Neutrophil (primary cell): ENCODE results near the gene TEC.

Experiments used
- H3K27ac ChIP-seq: fragments of 200-600 bp; sonication (generic); 2 replicates; pipeline ENCODE4 v1.5.1; 2016; ENCODE audit warnings: mild to moderate bottlenecking, moderate library complexity
- H3K27me3 ChIP-seq: fragments of 200-600 bp; sonication (generic); 2 replicates; pipeline ENCODE4 v1.6.0; 2016; ENCODE audit warnings: mild to moderate bottlenecking
- H3K36me3 ChIP-seq: fragments of 200-600 bp; sonication (generic); 2 replicates; pipeline ENCODE4 v1.5.1; 2017
- H3K4me1 ChIP-seq, 2 experiments: fragments of 200-600 bp in 1 of 2; sonication (generic) in 1 of 2; 1 replicate in 1 of 2; 2 replicates in 1 of 2; pipeline versions ENCODE4 v1.5.1 to v1.6.1; 2013 to 2016; ENCODE audit warnings: low read depth in 1 of 2, low read length in 1 of 2, mild to moderate bottlenecking in 1 of 2, moderate library complexity in 1 of 2; ENCODE audit not compliant: control insufficient read depth in 1 of 2, insufficient read depth in 1 of 2
- H3K4me3 ChIP-seq, 2 experiments: fragments of 200-600 bp in 1 of 2; sonication (generic) in 1 of 2; 1 replicate in 1 of 2; 2 replicates in 1 of 2; pipeline ENCODE4 v1.5.1; 2013 to 2016; ENCODE audit warnings: low read depth in 1 of 2, low read length in 1 of 2, mild to moderate bottlenecking in 1 of 2, moderate library complexity in 1 of 2
- H3K9me3 ChIP-seq: fragments of 200-600 bp; sonication (generic); 2 replicates; pipeline ENCODE4 v1.5.1; 2016
- TF ChIP-seq, protein P1 (sequence below): fragments of 200-600 bp; sonication (generic); IDR thresholded peaks from 2 replicates; pipeline ENCODE4 v1.5.1; 2016; ENCODE audit warnings: antibody characterized with exemption

The TEC gene

DNA sequence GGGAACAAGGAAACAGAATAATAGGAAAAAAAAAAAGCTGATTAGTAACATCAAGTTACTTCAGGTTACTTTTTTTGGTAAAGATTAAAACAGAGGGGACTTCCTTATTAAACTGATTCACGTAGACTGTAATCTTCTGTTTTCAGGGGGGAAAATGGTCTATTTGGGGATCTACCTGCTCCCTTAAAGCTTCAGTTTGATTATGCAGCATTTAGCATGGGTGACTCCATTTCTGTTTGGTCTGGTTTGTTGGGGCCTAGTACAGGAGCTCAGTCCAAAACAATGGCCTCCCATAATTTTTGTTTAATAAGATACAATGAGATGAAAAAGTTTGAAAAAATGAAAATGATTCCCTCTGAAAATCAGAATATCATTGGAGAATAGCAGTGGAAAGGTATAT, 34.6 kb downstream of the TEC start:
- Histone ChIP-seq H3K9me3 (no peaks in the 10 kb centered on the region), H3K27me3 (no peaks in the 10 kb centered on the region), H3K36me3 (no peaks in the 10 kb centered on the region), H3K4me1 (peaks cover 25 to 30% of the 10 kb centered on the region in 2 experiments), H3K27ac (peak overlapping the region; percentile 29), H3K4me3 (no peak overlapping the region)
- TF ChIP-seq, protein P1, sequence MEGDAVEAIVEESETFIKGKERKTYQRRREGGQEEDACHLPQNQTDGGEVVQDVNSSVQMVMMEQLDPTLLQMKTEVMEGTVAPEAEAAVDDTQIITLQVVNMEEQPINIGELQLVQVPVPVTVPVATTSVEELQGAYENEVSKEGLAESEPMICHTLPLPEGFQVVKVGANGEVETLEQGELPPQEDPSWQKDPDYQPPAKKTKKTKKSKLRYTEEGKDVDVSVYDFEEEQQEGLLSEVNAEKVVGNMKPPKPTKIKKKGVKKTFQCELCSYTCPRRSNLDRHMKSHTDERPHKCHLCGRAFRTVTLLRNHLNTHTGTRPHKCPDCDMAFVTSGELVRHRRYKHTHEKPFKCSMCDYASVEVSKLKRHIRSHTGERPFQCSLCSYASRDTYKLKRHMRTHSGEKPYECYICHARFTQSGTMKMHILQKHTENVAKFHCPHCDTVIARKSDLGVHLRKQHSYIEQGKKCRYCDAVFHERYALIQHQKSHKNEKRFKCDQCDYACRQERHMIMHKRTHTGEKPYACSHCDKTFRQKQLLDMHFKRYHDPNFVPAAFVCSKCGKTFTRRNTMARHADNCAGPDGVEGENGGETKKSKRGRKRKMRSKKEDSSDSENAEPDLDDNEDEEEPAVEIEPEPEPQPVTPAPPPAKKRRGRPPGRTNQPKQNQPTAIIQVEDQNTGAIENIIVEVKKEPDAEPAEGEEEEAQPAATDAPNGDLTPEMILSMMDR: no peak

DNA sequence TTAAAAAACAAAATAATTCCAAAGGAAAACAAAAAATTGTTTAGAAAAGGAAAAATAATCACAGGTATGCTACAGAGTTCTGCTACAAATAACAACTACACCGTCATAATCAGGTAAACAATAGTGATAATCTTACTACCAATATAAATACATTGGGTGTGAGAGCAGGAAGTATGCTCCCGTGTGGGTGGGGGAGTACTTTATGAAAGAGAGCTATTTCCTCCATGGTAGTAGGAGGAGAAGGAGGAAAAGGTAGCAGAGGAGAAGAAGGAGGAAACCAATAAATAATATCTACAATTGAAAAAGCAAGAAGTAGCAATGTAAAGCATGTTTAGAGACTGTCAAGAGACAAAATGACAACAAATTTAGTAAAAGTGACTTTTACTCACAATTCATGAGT, 35.1 kb downstream of the TEC start:
- peaks cover 25 to 30% of the 10 kb centered on the region in 2 experiments for H3K4me1 ChIP-seq
- no peaks in the 10 kb centered on the region for H3K9me3 ChIP-seq
- H3K36me3 ChIP-seq: no peaks in the 10 kb centered on the region
- TF ChIP-seq, protein P1: no peak
- H3K27me3 ChIP-seq: no peaks in the 10 kb centered on the region
- H3K27ac ChIP-seq: peak overlapping the region; percentile 29
- no peak overlapping the region for H3K4me3 ChIP-seq

DNA sequence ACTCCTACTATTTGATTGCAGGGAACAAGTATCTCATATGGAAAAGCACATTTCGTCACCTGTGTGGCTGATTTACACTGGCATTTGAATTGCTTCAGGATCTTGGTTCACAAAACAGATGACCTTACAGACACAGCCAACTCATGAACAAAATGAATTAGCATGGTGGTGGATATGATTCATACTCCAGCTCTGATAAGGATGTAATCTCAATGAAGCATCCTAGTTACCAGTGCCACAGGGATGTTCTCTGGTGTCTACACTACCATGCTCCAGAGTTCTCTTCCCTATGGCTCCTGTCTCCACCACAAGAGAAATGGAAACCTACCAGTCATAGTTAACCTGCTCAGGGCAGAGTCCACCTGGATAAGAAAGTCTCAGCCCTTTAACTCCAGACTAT, 40.7 kb downstream of the TEC start:
- H3K27ac ChIP-seq: no peak overlapping the region
- TF ChIP-seq, protein P1: no peak
- H3K9me3 ChIP-seq: no peaks in the 10 kb centered on the region
- H3K4me3 ChIP-seq: no peak overlapping the region
- H3K27me3 ChIP-seq: no peaks in the 10 kb centered on the region
- H3K36me3 ChIP-seq: no peaks in the 10 kb centered on the region
- peaks cover 54 to 56% of the 10 kb centered on the region in 2 experiments for H3K4me1 ChIP-seq

DNA sequence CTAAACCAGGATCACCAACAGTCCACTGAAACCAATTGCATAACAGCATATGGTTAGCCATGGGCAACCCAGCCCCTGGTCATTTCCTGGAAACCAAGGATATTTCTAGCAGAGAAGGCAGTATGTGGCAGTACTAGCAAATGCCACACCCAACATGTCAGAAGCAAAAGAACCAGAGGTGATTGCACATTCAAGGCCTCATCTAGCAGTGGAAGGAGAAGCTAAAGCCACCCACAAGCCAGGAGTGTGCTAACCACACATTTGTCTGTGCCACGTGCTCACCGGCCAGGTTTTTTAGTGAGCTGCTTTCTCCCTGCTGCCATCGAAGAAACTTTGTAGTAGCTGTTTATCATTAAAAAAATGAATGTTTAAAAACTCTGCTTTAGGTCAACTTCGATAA, 42.0 kb downstream of the TEC start:
- peaks cover 58 to 59% of the 10 kb centered on the region in 2 experiments for H3K4me1 ChIP-seq
- H3K27ac ChIP-seq: peak overlapping the region; percentile 72
- no peaks in the 10 kb centered on the region for H3K27me3 ChIP-seq
- H3K4me3 ChIP-seq: no peak overlapping the region
- H3K36me3 ChIP-seq: no peaks in the 10 kb centered on the region
- H3K9me3 ChIP-seq: no peaks in the 10 kb centered on the region
- TF ChIP-seq, protein P1: no peak

DNA sequence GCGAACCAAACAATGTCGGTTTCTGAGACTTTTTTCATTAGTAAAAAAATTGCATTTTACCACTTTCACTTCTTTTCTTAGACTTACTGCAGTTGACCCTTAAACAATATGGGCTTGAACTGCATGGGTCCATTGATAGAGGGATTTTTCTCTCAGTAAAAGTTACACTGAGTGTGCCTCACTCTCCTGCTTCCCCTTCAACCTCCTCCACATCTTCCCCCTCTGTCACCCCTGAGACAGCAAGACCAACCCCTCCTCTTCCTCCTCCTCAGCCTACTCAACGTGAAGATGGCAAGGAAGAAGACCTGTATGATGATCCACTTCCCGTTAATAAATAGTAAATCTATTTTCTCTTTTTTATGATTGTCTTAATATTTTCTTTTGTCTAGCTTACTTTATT, 43.4 kb downstream of the TEC start:
- TF ChIP-seq, protein P1: no peak
- no peaks in the 10 kb centered on the region for H3K36me3 ChIP-seq

More for the DNA sequence above, 43.4 kb downstream of the TEC start:
- Histone ChIP-seq H3K4me3 (no peak overlapping the region), H3K4me1 (peaks cover 59 to 61% of the 10 kb centered on the region in 2 experiments), H3K9me3 (no peaks in the 10 kb centered on the region), H3K27ac (peak overlapping the region; percentile 72), H3K27me3 (no peaks in the 10 kb centered on the region)
